Stimulated activated CD4-positive, alpha-beta T cell treated with anti-CD3 and anti-CD28 coated beads, TNF-alpha, amount 100 ng/mL, for 1 hour (primary cell): ENCODE results near the gene U2AF1L4.
"Not testable (repeated sequence)": the region's sequence is repeated elsewhere in the genome, so short reads cannot be mapped to it uniquely, and the experiment has no call there.

Source experiments
- DNase-seq, 3 donors: peaks; one replicate each; pipeline ENCODE4 v3.0.0-alpha.2; 2020; ENCODE audit warnings: low read depth in 3 of 3, low spot score in 1 of 3

Gene U2AF1L4

DNA sequence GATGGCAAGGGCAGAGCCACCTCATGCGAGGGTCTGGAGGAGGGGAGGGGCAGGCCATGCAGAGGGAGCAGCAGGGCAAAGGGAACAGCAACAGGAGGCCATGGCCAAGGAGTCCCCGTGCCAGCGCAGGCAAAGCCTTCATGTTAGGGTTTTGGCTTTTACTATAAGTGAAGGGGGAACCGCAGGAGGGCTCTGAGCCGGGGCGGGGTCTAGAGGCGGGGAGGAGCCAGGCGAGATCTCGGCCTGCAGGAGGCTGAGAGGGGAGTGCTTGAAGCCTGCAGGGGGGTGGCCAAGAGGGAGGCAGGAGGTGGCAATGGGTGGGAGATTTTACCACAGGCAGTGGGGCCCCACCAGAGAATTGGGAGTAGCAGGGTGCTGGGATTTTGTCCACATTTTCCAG, 36.4 kb upstream of the U2AF1L4 start:
- no peak for DNase-seq

DNA sequence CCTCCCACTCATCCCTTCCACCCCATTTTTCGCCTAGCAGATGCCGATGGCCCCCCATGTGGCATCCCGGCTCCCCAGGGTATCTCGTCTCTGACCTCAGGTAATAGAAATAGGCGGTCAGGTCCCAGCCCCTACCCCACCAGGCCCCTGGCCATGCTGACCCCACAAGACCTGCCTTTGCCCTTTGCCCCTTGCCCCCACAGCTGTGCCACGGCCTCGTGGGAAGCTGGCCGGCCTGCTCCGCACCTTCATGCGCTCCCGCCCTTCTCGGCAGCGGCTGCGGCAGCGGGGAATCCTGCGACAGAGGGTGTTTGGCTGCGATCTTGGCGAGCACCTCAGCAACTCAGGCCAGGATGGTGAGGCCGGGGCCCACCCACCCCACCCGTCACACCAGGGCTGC, 35.5 kb upstream of the U2AF1L4 start:
- no peak for DNase-seq

DNA sequence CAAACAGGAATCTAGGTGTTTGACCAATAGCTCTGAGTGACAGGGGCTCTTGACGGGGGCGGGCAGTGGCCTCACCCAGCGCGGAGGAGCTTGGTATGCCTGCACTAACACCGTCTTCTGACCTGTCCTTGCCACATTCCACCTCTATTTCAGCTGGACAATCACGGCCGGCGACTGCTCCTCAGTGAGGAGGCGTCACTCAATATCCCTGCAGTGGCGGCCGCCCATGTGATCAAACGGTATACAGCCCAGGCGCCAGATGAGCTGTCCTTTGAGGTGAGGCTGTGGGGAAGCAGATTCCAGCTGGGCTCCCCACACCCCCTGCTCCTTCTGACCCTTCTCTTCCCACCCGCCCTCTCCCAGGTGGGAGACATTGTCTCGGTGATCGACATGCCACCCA, 34.8 kb upstream of the U2AF1L4 start:
- DNase-seq: no peak

DNA sequence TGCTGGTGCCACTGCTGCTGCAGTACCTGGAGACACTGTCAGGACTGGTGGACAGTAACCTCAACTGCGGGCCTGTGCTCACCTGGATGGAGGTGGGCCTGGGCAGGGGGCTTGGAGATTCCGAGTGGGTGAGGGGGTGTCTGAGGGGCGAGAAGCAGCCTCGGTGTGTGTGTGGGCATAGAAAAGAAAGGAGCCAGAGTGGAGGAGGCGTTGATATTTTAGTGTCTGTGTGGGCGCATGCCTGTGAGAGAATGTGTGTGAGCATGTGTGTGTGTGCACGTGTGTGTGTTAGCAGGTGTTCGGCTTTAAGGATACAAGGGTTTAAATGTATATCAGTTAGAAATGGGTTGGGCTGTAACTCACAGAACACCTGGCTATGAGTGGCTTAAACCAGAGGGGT, 33.8 kb upstream of the U2AF1L4 start:
- DNase-seq: no peak

DNA sequence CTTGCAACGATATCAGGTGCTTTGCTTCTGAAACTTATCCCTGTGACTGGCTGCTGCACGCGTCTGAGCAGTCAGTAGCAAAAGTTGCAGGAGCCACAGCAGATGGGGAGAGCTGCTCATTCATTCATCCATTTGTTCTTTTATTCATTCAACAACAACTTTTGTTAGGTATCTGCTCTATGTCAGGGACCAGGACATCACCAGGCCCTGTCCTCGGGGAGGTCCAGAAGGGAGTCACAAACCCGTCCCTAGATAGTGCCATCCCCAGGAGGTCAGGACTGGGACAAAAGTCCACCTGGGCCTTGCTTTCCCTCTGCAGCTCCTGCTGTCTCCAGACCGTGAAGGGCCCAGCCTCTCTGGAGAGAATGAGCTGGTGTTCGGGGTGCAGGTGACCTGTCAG, 32.7 kb upstream of the U2AF1L4 start:
- no peak for DNase-seq

DNA sequence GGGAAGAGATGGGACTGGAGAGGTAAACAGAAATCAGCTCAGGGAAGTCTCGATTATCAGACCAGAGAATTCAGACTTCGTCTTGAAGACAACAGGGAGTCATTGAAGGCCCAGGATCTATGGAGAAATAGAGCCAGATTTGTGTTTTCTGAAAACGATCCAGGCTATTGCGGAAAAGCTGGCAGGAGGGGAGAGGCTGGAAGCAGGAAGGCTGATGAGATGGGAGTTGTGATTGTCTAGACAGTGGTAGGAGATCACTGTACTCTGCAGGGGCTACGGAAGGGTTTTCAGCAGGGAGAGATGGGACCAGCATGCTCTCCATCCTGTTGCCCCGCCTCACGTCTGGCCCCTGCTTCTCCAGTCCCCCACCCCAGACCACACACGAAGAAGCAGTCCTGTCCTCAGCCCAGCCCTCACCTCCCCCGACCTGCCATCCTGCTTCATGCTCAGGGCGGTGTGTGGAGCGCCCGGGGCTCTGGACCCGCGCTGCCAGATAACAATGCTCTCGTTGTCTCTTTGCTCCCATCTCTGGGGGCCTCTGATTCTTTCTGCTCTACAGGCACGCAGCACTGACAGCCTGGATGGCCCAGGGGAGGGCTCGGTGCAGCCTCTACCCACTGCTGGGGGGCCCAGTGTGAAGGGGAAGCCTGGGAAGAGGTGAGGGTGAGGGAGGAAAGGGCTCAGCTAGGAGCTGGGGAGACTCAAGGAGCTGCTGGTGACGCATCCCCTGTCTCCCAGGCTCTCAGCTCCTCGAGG, 32.0 kb upstream of the U2AF1L4 start:
- DNase-seq: no peak

DNA sequence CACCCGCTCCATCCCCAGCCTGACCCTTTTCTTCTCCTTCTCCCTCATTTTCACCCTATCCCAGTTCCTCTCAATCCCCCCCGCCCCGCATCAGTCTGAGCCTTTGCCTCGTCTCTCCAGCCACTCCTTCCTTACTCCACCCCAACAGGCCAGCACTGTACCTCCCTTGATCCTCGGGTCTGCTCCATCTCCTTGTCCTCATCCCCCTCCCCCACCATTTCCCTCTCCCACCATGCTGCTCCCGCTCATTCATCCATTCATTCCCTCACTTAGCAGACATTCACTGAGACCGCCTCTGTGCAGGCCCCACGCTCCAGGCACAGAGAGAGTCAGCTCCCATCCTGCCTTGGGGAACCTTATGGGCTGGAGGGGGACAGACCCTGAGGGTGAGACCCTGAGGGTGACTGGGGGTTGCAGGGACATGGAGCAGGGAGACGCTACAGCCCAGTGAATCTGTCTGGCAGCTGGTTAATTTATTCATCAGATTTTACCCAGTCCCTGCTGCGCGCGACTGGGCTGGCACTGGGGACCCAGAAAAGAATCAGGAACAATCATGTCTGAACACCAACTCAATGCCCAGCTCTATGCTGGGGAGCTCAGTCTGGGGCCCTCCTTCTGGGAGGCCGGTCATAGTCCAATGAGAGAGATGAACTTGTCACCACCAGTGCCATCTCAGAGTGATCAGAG, 31.0 kb upstream of the U2AF1L4 start:
- DNase-seq: no peak

DNA sequence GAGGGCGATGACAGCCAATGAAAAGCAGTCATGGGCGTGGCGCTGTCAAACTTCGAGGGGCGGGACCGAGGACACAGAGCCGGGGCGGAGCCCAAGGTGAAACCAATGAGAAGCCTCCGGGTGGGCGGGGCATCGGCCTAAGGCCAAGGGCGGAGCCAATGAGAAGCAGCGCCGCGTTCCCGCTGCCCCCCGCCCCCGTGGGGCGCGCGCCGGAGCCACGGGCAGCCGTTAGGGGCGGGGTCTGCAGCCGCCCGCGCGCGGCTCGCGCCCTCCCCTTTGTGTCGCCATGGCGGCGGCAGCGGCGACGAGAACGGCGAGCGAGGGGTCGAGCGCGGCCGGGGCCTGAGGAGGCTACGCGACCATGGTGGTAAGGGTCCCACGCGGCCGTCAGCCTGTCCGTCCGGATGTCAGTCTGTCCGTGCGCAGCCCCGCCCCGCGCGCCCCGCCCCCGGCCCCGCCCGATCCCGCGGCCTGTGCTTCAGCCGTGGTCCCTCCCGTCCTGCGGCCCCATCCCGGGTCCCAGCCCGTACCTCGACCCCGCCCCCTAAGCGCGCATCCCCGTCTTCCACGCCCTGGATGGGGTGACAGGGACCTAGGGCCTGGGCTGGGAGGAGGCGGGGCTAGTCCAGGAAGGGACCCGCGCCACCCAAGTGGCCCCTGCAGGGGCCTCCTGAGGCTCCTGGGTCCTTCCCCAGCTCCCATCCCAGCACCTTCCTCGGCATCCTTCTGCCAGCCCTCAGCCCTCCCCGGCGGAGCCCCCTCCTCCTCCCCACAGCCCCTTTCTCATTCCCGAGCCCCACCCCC, 30.3 kb upstream of the U2AF1L4 start, which contains the start of gene ARHGAP33:
TSS of gene ARHGAP33 (plus strand) at position 267 of the 804 bp plus-strand sequence. CDS start at position 362, 95 bp downstream.
- DNase-seq: peak; percentile 95 to 97 (median 96)

DNA sequence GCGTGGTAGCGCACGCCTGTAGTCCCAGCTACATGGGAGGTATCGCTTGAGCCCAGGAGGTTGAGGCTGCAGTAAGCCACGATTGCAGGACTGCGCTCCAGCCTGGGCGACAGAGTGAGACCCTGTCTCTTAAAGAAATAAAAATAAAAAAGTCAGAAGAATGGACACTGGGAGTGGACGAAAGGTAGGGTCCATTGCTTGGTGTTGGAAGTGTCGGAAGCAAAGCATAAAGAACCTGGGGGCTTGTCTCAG, 29.8 kb upstream of the U2AF1L4 start:
- no peak for DNase-seq

DNA sequence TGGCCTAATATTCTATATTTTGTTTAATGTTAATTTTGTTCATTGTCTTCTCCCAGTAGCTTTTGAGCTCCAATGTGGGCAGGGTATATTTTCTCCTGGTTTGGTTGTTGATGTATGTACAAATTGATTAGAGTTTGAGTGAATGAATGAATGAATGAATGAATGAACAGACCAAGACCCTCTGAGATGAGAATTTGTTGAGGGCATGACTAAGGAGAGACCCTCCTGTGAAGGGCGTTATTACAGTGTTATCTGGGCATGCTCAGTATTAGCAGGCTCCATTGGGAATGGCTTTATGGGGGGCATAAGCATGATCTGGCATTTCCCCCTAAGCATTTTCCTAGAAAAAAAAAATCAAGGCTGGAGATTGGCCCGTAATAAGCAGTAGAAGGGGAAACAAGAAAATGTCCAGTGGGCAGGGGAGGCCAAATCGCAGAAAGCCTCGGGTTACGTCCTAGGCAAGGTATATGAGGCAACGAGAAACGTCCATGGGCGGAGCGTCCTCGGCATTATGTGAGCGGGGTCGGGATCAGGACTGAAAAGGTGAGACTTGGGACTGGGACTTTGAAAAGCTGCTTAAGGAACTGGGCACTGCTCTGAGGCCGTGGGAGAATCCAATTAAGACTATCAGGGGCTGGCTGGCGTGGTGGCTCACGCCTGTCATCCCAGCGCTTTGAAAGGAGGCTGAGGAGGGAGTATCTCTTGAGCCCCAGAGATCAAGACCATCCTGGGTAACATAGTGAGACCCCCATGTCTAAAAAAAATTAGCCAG, 29.2 kb upstream of the U2AF1L4 start:
- DNase-seq: no peak

DNA sequence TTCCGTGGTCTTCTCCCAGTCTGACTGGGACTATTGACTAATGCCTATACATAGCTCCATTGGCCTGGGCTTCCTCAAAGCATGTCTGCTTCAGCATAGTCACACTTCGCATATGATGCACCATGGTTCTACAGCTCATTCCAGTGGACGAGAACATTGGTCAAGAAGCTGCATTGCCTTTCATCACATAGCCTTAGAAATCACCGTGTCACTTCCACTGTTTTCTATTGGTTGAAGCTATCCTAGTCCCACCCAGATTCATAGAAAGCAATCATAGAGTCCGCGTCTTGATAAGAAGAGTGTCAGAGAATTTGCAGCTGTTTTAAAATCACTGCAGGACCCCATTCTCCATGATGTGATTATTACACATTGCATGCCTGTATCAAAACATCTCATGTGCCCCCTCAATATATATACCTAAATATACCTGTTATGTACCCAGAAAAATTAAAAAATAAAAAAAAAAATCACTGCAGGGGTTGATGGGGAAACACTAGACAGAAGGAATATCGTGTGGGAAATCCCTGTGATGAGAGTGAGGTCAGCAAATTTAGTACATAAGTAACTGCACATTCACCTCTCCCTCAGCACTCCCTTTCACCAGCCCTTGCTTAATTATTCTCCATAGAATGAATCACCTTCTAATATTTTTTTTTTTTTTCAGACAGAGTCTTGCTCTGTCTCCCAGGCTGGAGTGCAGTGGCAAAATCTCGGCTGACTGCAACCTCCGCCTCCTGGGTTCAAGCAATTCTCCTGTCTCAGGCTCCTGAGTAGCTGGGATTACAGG, 28.0 kb upstream of the U2AF1L4 start:
- no peak for DNase-seq

DNA sequence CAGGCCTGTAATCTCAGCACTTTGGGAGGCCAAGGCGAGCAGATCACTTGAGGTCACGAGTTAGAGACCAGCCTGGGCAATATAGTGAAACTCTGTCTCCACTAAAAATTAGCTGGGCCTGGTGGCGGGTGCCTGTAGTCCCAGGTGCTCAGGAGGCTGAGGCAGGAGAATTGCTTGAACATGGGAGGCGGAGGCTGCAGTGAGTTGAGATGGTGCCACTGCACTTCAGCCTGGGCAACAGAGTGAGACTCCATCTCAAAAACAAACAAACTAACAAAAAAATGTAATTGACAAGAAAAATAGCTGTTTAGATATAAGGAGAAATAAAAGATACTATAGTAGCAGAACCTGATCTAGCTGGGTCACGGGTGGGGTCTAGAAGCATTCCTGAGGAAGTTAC, 27.1 kb upstream of the U2AF1L4 start:
- not testable (repeated sequence) for DNase-seq

DNA sequence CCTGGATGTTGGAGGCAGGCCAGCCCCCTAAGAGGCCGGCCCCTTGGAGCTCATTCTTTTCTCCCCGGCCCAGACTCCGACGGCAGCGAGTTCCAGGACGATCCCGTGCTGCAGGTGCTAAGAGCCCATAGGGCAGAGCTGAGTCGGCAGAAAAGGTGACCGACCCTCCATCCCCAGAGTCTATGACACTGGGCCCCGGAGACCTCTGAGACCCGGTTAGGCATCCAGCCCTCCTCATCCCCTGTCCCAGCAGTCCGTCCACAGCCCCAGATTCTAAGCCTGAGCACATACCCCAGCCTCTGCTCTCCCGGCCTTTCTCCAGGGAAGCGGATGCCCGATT, 22.8 kb upstream of the U2AF1L4 start:
- DNase-seq: no peak

DNA sequence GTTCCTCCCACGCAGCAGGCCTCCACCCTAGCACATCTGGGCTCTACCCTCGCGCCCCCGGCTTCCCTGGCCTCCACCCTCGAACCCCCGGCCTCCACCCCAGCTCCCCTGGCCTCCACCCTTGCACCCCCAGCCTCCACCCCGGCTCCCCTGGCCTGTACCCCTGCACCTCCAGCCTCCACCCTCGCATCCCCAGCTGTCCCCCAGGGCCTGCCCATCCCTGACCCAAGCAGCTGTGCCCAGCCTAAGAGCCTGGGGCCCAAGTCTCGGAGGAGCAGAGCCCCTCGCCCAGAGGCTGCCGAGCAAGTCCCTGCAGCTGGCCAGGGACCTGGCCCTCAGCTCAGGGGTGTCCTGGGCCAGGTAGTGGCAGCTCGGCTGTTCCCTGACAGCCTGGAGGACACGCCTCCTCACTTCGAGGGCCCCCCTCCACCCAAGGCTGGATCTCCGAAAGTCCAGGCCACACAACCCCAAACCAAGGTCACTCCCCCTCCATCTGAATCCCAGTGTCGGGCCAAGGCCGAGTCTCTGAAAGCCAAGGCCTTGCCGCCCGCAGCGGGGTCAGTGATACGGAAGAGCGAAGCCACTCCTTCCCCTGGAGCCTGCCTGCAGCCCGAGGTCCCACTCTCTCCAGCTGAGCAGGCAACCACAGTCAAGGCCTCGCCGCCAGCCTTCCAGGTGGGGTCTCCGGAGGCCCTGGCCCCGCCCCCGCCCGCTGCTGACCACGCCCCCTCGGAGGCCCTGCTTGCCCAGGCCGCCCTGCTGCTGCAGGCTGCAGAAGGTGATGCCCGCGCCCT, 22.3 kb upstream of the U2AF1L4 start:
- DNase-seq: no peak

DNA sequence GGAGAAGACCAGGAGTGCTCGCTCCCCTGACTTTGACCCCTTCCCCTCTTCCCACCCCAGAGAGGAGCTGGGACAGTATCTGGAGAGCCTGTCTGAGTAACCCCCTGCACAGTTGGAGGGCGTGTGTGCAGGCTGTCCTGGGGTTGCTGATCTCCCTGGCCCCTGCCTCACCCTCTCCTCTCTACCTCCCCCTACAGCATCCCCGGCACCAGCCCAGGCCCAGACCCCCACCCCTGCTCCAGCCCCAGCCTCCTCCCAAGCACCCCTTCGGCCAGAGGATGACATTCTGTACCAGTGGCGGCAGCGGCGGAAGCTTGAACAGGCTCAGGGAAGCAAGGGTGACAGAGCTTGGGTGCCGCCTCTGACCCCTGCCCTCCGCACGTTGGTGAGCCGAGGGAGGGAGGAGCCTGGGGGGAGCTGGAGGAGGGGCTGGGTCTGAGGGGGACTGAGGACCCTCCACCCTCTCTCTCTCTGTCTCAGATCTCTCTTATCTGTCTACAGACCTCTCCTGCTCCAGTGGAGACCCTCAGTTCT, 21.4 kb upstream of the U2AF1L4 start:
- DNase-seq: no peak

DNA sequence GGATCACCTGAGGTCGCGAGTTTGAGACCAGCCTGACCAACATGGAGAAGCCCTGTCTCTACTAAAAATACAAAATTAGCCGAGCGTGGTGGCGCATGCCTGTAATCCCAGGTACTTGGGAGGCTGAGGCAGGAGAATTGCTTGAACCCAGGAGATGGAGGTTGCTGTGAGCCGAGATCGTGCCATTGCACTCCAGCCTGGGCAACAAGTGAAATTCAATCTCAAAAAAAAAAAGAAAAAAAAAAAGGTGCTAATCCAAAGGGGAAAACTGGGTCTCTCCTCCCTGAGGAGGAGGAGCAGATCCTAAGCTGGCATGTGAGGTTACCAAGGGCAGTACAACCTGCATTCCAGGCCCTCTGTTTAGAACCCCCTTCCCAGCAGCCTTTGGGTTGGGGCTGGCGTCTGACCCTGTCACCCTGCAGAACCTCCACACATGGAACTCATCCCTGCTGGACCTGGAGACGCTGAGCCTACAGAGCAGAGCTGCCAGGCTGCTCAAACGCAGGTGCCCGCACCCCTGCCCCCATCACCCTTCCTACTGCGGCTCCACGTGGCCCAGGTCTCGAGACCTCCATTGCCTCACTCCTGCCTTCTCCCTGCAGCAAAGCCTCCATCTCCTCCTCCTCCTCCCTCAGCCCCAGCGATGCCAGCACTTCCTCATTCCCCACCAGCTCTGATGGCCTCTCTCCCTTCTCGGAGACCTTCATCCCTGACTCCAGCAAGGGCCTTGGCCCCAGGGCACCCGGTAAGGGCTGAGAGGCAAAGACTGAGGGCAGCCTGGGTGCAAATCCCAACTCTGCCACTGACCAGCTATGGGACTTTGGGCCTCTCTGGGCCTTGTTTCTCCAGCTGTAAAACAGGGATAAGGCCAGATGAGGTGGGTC, 19.5 kb upstream of the U2AF1L4 start:
- no peak for DNase-seq

DNA sequence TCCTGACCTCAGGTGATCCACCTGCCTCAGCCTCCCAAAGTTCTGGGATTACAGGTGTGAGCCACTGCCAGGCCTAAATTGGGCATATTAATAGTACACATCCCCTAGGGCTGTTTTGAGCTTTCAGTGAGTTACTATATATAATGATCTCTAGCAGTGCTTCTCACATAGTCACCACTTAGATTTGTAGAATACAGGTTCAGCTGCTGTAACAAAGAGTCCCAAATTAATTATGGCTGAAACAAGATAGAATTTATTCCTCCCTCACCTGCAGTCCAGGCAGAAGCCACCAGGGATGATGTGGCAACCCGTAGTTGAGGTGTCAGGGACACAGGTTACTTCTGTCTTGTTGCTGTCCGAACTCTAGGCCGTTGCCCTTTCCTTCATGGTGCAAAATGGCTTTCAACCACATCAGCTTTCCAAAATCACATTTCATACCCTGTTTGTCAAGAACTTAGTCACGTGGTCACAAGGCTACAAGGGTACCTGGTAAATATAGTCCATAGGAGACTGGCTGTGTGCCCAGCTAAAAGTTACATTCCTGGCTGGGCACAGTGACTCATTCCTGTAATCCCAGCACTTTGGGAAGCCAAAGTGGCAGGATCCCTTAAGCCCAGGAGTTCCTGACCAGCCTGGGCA, 15.6 kb upstream of the U2AF1L4 start:
- no peak for DNase-seq

DNA sequence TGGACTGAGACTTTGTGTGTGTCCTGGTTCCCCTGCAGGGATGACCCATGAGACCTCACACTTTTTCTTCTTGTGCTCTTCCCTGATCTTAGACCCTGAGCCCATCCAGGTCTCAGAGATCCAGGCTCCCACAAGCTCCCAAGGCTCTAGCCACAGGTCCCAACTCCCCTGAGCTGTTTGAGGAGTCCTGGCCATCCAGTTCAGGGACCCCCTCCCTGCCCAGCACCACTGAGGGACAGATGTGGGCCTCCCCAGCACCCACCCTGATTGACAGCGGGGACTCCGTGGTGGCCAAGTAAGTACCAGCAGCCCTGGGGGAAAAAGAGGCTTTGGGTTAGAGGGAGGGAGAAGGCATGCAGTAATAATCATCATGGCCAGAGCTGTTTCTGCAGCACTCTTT, 14.5 kb upstream of the U2AF1L4 start:
- no peak for DNase-seq
